CD4-positive, alpha-beta T cell treated with Interferon alpha-2 for 1 hour (primary cell): ENCODE data around the gene ABCG1.

ENCODE experiments used
- DNase-seq, 2 donors: peaks; one replicate each; pipeline ENCODE4 v3.0.0-alpha.2; 2020 to 2022

ABCG1 gene

GRCh38 chr21:42252778-42253340 lies 33.9 kb downstream of the ABCG1 start:
- no peak for DNase-seq

GRCh38 chr21:42253466-42253865 lies 34.5 kb downstream of the ABCG1 start:
- no peak for DNase-seq

GRCh38 chr21:42254083-42254482 lies 35.1 kb downstream of the ABCG1 start:
- no peak for DNase-seq

- no peak for DNase-seq
Observed at GRCh38 chr21:42254651-42255601, 36.0 kb downstream of the ABCG1 start.

GRCh38 chr21:42255825-42256224 lies 36.9 kb downstream of the ABCG1 start:
- DNase-seq: no peak

- no peak for DNase-seq
Observed at GRCh38 chr21:42256316-42256715, 37.4 kb downstream of the ABCG1 start.

- no peak for DNase-seq
Observed at GRCh38 chr21:42257091-42257765, 38.3 kb downstream of the ABCG1 start.

- DNase-seq: peak; percentile 81 to 84
Observed at GRCh38 chr21:42258150-42258884, 39.4 kb downstream of the ABCG1 start.

GRCh38 chr21:42258885-42259407 lies 40.0 kb downstream of the ABCG1 start:
- no peak for DNase-seq

- DNase-seq: no peak
Observed at GRCh38 chr21:42260121-42260520, 41.2 kb downstream of the ABCG1 start.

- DNase-seq: no peak
Observed at GRCh38 chr21:42261829-42262200, 42.9 kb downstream of the ABCG1 start.

GRCh38 chr21:42262831-42263231 lies 43.9 kb downstream of the ABCG1 start:
- DNase-seq: peak in 1 of 2 donors; percentile 26

GRCh38 chr21:42263591-42264131 lies 44.7 kb downstream of the ABCG1 start:
- DNase-seq: peak in 1 of 2 donors; percentile 8

GRCh38 chr21:42264245-42265195 lies 45.6 kb downstream of the ABCG1 start:
- no peak for DNase-seq

- no peak for DNase-seq
Observed at GRCh38 chr21:42265231-42265812, 46.4 kb downstream of the ABCG1 start.

- DNase-seq: peak in 1 of 2 donors; percentile 8
Observed at GRCh38 chr21:42266971-42267556, 48.1 kb downstream of the ABCG1 start.

GRCh38 chr21:42269386-42269785 lies 50.4 kb downstream of the ABCG1 start:
- DNase-seq: no peak

GRCh38 chr21:42271065-42271464 lies 52.1 kb downstream of the ABCG1 start:
- DNase-seq: no peak

- DNase-seq: no peak
Observed at GRCh38 chr21:42272109-42272962, 53.4 kb downstream of the ABCG1 start.
